CD4-positive, CD25-positive, alpha-beta regulatory T cell (primary cell): ENCODE data around the gene ZGLP1. TPM values are rescaled to one million over a fixed set of nuclear protein-coding genes. Genes with fewer than 3 reads are reported as not detected.

ENCODE experiments used
- ATAC-seq, 2 donors: fragments of 150-1000 bp; cut with Tn5 transposase; one replicate each; pipeline ENCODE4 v1.10.0; 2021; ENCODE audit warnings: low read depth in 2 of 2, moderate number of reproducible peaks in 2 of 2, moderate library complexity in 1 of 2
- DNase-seq, 3 donors: peaks; one replicate each; pipeline versions ENCODE4 v3.0.0 to v3.0.0-alpha.2; 2012 to 2022; ENCODE audit warnings: mixed read lengths in 1 of 3
- H3K27ac ChIP-seq: one replicate; pipeline ENCODE4 v1.7.0; 2013; ENCODE audit warnings: mild to moderate bottlenecking, low read length; ENCODE audit not compliant: insufficient read depth, poor library complexity, severe bottlenecking
- H3K27me3 ChIP-seq: one replicate; pipeline ENCODE4 v1.7.0; 2013; ENCODE audit warnings: low read length; ENCODE audit not compliant: control insufficient read depth, insufficient read depth
- H3K36me3 ChIP-seq: one replicate; pipeline ENCODE4 v1.7.0; 2013; ENCODE audit warnings: mild to moderate bottlenecking, low read length, moderate library complexity; ENCODE audit not compliant: control insufficient read depth, insufficient read depth
- H3K4me1 ChIP-seq: 2 replicates; pipeline ENCODE4 v1.7.0; 2013; ENCODE audit warnings: mild to moderate bottlenecking, low read length; ENCODE audit not compliant: insufficient read depth, control insufficient read depth, poor library complexity, severe bottlenecking
- H3K4me3 ChIP-seq: one replicate; pipeline ENCODE4 v1.7.0; 2013; ENCODE audit warnings: low read depth, mild to moderate bottlenecking, low read length, moderate library complexity
- H3K9me3 ChIP-seq, 2 experiments: 1 replicate in 1 of 2; 2 replicates in 1 of 2; pipeline ENCODE4 v1.7.0; 2013; ENCODE audit warnings: low read length in 2 of 2, mild to moderate bottlenecking in 1 of 2, moderate library complexity in 1 of 2; ENCODE audit not compliant: control insufficient read depth in 2 of 2
- H3K27ac Mint-ChIP-seq, 3 donors: one replicate each; pipeline ENCODE4 v1.8.0; 2020 to 2022; ENCODE audit warnings: mild to moderate bottlenecking in 3 of 3, mixed read lengths in 3 of 3, moderate library complexity in 2 of 3
- H3K27me3 Mint-ChIP-seq: one replicate; pipeline ENCODE4 v1.8.0; 2022; ENCODE audit warnings: mild to moderate bottlenecking, mixed read lengths
- H3K36me3 Mint-ChIP-seq: one replicate; pipeline ENCODE4 v1.8.0; 2020; ENCODE audit warnings: mixed read lengths
- H3K4me1 Mint-ChIP-seq, 4 donors: one replicate each; pipeline ENCODE4 v1.8.0; 2020 to 2022; ENCODE audit warnings: mixed read lengths in 4 of 4, mild to moderate bottlenecking in 1 of 4
- H3K4me3 Mint-ChIP-seq, 4 donors: one replicate each; pipeline ENCODE4 v1.8.0; 2020 to 2022; ENCODE audit warnings: mild to moderate bottlenecking in 4 of 4, mixed read lengths in 4 of 4, moderate library complexity in 3 of 4
- H3K9me3 Mint-ChIP-seq, 7 donors: one replicate each; pipeline ENCODE4 v1.8.0; 2020 to 2022; ENCODE audit warnings: mixed read lengths in 7 of 7, mild to moderate bottlenecking in 3 of 7, moderate library complexity in 2 of 7
- polyA plus RNA-seq, 4 donors: library from polyadenylated mRNA; unstranded; fragments of 300-500 nt; fragmentation: Illumina TruSeq; gene quantifications; one replicate each; pipeline ENCODE4 v1.2.3, GENCODE V29; 2021
- total RNA-seq: library from RNA; stranded (reverse); gene quantifications from one replicate; pipeline ENCODE4 v1.2.3, GENCODE V29; 2022

ZGLP1 gene
- total and polyA plus RNA-seq, 5 donors from 2014 or later = 0.32 to 2.8 TPM; not detected in 3

GRCh38 chr19:10295305-10295846, 14.2 kb downstream of the ZGLP1 start:
- Histone ChIP-seq H3K27ac (no peak overlapping the region), H3K27me3 (no peaks in the 10 kb centered on the region), H3K4me1 (peaks cover 57% of the 10 kb centered on the region), H3K9me3 (no peaks in the 10 kb centered on the region), H3K36me3 (no peaks in the 10 kb centered on the region), H3K4me3 (peak overlapping the region; percentile 68)
- peak overlapping the region; percentile 76 to 94 (median 88) for H3K4me3 Mint-ChIP-seq
- peaks cover 64% of the 10 kb centered on the region for H3K27me3 Mint-ChIP-seq
- H3K9me3 Mint-ChIP-seq = peaks cover 0 to 4% (median 0%) of the 10 kb centered on the region in 7 donors
- no peaks in the 10 kb centered on the region for H3K36me3 Mint-ChIP-seq
- DNase-seq (peak; percentile 68 to 84 (median 72)), ATAC-seq (peak; percentile 76 to 78)
- H3K4me1 Mint-ChIP-seq = peaks cover 0 to 48% (median 14%) of the 10 kb centered on the region in 4 donors
- peak overlapping the region in 2 of 3 donors; percentile 42 to 80 for H3K27ac Mint-ChIP-seq

GRCh38 chr19:10294368-10294697, 15.3 kb downstream of the ZGLP1 start:
- no peak overlapping the region for H3K27ac ChIP-seq
- no peaks in the 10 kb centered on the region for H3K27me3 ChIP-seq
- peaks cover 68% of the 10 kb centered on the region for H3K4me1 ChIP-seq
- no peaks in the 10 kb centered on the region for H3K9me3 ChIP-seq
- no peaks in the 10 kb centered on the region for H3K36me3 ChIP-seq
- DNase-seq (no peak), ATAC-seq (no peak)
- no peaks in the 10 kb centered on the region for H3K36me3 Mint-ChIP-seq
- no peak overlapping the region for H3K27ac Mint-ChIP-seq
- H3K4me3 ChIP-seq = no peak overlapping the region
- H3K4me1 Mint-ChIP-seq = peaks cover 0 to 55% (median 18%) of the 10 kb centered on the region in 4 donors
- H3K9me3 Mint-ChIP-seq = peaks cover 0 to 4% (median 0%) of the 10 kb centered on the region in 7 donors
- peaks cover 63% of the 10 kb centered on the region for H3K27me3 Mint-ChIP-seq
- H3K4me3 Mint-ChIP-seq = peak overlapping the region in 2 of 4 donors; percentile 4 to 76

- Histone ChIP-seq H3K4me3 (no peak overlapping the region), H3K4me1 (peaks cover 73% of the 10 kb centered on the region), H3K36me3 (no peaks in the 10 kb centered on the region), H3K27me3 (no peaks in the 10 kb centered on the region), H3K27ac (no peak overlapping the region), H3K9me3 (no peaks in the 10 kb centered on the region)
- peak overlapping the region; percentile 4 to 87 (median 79) for H3K4me3 Mint-ChIP-seq
- H3K9me3 Mint-ChIP-seq = peaks cover 0 to 4% (median 0%) of the 10 kb centered on the region in 7 donors
- no peaks in the 10 kb centered on the region for H3K36me3 Mint-ChIP-seq
- ATAC-seq = no peak
- DNase-seq = no peak
- peaks cover 68% of the 10 kb centered on the region for H3K27me3 Mint-ChIP-seq
- H3K27ac Mint-ChIP-seq = no peak overlapping the region
- peaks cover 0 to 61% (median 20%) of the 10 kb centered on the region in 4 donors for H3K4me1 Mint-ChIP-seq
These were observed 15.8 kb downstream of the ZGLP1 start for GRCh38 chr19:10293637-10294367.

DNA sequence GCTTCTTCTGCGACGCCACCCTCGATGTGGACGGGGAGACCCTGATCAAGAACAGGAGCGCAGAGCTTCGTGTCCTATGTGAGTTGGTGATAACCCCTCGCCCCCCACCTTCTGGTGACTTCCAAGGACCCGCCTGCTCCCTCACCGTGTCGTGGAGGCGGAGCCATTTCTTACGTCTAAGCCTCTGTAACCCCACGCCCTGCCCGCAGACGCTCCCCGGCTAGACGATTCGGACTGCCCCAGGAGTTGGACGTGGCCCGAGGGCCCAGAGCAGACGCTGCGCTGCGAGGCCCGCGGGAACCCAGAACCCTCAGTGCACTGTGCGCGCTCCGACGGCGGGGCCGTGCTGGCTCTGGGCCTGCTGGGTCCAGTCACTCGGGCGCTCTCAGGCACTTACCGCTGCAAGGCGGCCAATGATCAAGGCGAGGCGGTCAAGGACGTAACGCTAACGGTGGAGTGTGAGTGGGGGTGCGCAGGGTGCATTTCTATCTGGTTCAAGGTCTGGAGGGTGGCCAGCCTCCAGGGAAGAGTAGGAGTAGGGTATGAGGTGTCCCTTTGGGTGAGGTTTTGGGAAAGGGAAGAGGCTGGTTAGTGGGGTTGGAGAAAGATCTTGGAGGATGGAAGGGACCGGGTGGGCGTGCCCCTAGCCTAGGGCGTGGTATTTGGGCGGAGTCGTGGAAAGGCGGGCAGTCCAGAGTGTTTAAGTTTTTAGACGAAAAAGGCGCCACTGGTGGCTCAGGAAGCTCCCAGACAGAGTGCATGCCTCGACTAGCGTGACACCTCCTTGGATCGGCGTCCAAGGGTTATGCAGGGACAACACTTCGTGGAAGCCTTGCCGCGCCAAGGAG, 16.6 kb downstream of the ZGLP1 start:
- ATAC-seq = no peak
- Histone ChIP-seq H3K27ac (no peak overlapping the region), H3K9me3 (no peaks in the 10 kb centered on the region), H3K4me1 (peaks cover 81% of the 10 kb centered on the region), H3K27me3 (peaks cover 5% of the 10 kb centered on the region), H3K36me3 (no peaks in the 10 kb centered on the region), H3K4me3 (no peak overlapping the region)
- Mint-ChIP-seq H3K36me3 (no peaks in the 10 kb centered on the region), H3K27me3 (peaks cover 75% of the 10 kb centered on the region), H3K27ac (peak overlapping the region in 2 of 3 donors; percentile 49 to 58), H3K9me3 (peaks cover 0 to 4% (median 0%) of the 10 kb centered on the region in 7 donors), H3K4me3 (peak overlapping the region; percentile 82 to 90 (median 86)), H3K4me1 (peaks cover 0 to 66% (median 23%) of the 10 kb centered on the region in 4 donors)
- no peak for DNase-seq

DNA sequence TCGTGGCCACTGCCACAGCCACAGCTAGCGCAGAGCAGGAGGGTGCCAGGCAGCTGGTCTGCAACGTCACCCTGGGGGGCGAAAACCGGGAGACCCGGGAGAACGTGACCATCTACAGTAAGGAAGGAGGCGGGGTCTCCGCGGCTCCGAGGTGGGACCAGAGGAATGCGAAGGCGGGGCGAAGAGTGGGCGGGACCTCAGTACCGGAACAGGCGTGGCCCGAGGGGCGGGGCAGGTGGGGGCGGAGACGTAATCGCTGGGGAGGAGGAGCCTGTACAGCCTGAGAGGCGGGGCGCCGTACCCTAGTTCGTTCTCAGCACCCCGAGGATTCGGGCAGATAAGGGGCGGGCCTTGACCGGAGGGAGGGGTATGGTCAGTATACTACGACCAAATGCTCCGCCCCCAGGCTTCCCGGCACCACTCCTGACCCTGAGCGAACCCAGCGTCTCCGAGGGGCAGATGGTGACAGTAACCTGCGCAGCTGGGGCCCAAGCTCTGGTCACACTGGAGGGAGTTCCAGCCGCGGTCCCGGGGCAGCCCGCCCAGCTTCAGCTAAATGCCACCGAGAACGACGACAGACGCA, 17.3 kb downstream of the ZGLP1 start:
- Histone ChIP-seq H3K36me3 (no peaks in the 10 kb centered on the region), H3K27ac (no peak overlapping the region), H3K27me3 (peaks cover 8% of the 10 kb centered on the region), H3K4me1 (peaks cover 88% of the 10 kb centered on the region), H3K4me3 (peak overlapping the region; percentile 32), H3K9me3 (no peaks in the 10 kb centered on the region)
- ATAC-seq (peak; percentile 38 to 40), DNase-seq (peak; percentile 57 to 64 (median 60))
- peaks cover 0 to 4% (median 0%) of the 10 kb centered on the region in 7 donors for H3K9me3 Mint-ChIP-seq
- peaks cover 82% of the 10 kb centered on the region for H3K27me3 Mint-ChIP-seq
- peaks cover 0 to 73% (median 27%) of the 10 kb centered on the region in 4 donors for H3K4me1 Mint-ChIP-seq
- H3K36me3 Mint-ChIP-seq = no peaks in the 10 kb centered on the region
- H3K4me3 Mint-ChIP-seq = peak overlapping the region; percentile 82 to 90 (median 86)
- no peak overlapping the region for H3K27ac Mint-ChIP-seq

GRCh38 chr19:10291554-10292205, 17.9 kb downstream of the ZGLP1 start:
- Mint-ChIP-seq H3K4me1 (peaks cover 0 to 78% (median 27%) of the 10 kb centered on the region in 4 donors), H3K27me3 (peaks cover 84% of the 10 kb centered on the region), H3K9me3 (peaks cover 0 to 4% (median 0%) of the 10 kb centered on the region in 7 donors), H3K36me3 (no peaks in the 10 kb centered on the region), H3K27ac (no peak overlapping the region), H3K4me3 (peak overlapping the region; percentile 82 to 90 (median 86))
- peak overlapping the region; percentile 32 for H3K4me3 ChIP-seq
- H3K36me3 ChIP-seq = no peaks in the 10 kb centered on the region
- H3K27ac ChIP-seq = no peak overlapping the region
- DNase-seq = peak in 1 of 3 donors; percentile 39
- H3K9me3 ChIP-seq = no peaks in the 10 kb centered on the region
- peaks cover 94% of the 10 kb centered on the region for H3K4me1 ChIP-seq
- no peak for ATAC-seq
- H3K27me3 ChIP-seq = peaks cover 8% of the 10 kb centered on the region
